CD4-positive, alpha-beta T cell treated with Interleukin-6 at 100 ng/mL for 8 hours (primary cell): ENCODE results near the gene SLC25A22.

Experiments
- DNase-seq: peaks from one replicate; pipeline ENCODE4 v3.0.0-alpha.2; 2020; ENCODE audit warnings: mixed read lengths, low spot score

Gene SLC25A22

DNA sequence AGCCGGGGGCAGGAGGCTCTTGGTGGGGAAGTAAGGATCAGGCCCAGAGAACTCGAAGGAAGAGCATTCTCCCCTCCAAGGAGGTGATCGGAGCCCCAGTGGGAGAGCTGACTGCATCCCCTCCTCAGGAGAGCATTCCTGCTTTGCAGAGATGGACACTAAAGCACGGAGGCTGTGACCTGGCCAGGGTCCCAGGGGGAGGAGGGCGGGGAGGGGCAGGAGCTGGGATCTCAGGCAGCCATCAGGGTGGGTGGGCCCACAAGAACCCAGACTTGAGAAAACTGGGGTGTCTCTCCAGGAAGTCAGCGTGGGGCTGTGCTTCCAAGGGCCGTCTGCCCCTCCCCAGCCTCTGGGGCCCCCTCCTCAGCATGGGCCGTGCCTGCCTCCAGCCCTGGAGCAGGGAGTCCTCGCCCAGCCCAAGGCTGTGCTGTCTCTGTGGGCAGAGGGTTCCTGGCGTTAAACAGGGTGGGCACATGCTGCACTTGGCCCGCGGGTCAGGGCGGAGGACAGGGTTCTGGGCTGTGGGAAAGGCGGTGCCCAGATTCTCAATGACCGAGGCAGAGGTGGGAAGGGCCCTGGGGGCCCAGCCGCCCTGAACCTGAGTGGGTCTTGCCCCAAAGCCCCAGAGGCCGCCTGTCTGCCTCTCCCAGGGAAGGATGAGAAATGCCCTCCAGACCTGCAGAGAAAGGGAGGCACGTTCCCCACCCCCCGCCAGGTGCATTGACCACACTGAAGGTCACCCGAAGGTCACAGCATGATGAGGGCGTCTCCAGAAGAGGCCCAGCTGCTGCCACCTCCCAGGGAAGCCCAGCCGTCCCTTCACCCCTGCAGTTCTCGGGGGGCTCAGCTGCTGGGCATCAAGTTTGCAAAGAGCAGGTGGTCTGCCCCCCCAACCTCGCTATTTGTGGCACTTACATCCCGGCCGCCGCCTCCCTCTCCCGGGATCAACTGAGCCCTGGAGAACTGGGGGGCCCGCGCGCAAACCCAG, 8.8 kb downstream of the SLC25A22 start:
- no peak for DNase-seq

DNA sequence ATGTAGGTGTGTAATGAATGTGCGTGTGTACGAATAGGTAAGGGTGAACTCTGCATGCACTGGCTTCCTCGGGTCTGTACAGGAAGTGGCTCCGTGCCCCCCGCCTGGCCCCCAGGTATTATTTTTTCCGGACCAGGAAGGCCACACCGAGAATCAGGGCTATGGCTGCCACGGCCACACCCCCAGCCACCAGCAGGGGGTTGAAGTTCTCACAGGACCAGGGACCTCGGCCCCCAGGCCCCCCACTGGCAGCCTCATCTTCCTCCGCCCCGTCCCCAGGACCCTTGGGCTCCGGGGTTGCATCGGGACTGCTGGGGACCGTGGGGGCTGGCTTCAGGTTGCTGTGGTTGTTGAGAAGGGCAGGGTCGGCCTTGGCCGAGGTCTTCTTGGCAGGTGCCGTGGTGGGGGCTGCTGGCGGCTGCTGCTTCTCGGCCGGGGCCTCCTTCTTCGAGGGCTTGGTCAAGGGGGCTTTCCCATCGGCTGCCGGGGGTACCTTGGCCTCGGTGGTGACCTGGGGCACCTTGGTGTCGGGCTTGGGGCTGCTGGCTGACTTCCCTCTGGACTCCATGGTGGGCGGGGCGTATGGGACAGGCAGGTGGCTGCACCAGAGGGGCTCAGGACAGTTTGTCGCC, 10.0 kb downstream of the SLC25A22 start:
- DNase-seq: no peak

DNA sequence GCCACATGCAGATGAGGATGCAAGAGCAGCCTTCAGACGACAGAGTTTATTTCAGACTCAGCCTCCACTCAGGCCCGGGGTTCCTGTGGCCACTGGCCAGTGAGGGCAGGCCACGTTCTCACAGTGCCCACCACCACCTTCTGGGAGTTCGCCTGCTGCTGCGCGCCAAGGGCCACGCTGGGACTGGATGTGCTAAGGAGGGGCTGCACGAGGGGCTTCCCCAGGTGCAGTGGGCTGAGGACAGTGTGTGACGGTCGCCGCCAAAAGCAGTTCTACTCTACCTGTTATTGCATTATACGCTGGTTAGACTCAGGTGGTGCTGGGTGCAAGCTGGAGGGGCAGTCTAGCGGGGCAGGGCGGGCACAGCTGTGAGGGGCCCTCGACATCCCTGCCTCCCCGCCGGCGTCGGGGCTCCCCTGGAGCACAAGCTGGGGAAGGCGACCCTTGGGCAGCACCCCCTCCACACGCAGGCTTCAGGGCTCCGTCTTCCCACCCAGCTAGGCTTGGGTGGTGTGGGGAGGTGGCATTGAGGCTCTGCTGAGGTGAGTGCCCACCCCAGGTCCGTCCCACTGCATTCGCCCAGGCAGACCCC, 10.9 kb downstream of the SLC25A22 start:
- no peak for DNase-seq

DNA sequence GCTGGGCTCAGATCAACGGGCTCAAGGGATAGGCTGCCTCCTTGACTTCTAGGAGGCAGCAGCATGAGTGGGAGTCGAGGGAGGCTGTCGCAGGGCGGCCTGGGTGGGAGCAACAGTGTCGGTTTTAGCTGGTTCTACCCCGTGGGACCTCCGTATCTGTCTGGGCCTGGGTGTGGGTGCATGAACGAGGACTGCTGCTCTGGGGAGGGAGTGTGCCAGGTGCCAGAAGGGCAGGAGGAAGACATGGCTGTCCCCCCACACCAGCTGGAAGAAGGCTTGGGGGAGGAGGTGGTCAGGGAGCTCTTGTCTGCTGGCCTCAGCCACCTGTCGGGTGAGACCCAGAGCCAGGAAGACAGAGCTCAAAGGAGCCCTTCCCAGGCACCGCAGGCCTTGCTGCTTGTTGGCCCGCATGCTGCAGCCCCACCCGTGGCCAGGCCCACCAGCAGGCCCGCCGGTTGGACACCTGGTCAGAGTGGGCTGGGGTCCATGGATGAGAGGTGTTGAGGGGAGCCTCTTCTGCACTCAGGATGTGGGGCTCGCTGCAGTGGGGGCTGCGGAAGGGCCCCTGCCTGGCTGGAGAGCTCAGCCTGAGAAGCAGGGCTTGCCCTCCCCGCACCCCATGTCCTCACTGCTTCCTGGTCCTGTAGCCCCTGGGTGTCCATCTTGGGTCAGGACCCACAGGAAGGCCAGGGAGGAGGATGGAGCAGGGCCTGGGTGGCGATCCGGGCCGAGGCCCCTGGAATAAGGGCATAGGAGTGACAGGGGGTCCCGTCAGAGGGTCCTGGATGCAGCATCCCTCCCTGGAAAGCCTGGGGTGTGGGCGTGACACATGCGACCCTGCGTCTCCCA, 11.6 kb downstream of the SLC25A22 start:
- no peak for DNase-seq

DNA sequence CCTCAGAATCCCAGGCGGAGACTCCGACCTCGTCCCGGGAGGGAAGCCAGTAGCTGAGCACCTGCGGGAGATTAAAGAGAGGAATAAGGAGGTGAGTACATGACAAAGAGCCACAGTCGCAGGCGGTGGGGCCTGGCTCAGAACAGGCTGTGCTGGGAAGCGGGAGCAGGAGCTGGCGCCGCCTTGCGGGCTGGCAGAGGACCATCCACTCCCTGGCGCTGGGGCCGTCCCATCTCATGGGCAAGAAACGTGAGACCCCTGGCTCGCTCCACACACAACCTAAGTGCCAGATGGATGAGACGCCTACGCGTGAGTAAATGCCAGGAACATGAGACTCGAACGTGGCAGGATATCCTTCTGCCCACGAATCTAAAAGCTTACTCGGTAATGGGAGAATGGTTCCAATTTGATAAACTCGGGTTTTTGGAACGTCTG, 14.5 kb downstream of the SLC25A22 start:
- no peak for DNase-seq

DNA sequence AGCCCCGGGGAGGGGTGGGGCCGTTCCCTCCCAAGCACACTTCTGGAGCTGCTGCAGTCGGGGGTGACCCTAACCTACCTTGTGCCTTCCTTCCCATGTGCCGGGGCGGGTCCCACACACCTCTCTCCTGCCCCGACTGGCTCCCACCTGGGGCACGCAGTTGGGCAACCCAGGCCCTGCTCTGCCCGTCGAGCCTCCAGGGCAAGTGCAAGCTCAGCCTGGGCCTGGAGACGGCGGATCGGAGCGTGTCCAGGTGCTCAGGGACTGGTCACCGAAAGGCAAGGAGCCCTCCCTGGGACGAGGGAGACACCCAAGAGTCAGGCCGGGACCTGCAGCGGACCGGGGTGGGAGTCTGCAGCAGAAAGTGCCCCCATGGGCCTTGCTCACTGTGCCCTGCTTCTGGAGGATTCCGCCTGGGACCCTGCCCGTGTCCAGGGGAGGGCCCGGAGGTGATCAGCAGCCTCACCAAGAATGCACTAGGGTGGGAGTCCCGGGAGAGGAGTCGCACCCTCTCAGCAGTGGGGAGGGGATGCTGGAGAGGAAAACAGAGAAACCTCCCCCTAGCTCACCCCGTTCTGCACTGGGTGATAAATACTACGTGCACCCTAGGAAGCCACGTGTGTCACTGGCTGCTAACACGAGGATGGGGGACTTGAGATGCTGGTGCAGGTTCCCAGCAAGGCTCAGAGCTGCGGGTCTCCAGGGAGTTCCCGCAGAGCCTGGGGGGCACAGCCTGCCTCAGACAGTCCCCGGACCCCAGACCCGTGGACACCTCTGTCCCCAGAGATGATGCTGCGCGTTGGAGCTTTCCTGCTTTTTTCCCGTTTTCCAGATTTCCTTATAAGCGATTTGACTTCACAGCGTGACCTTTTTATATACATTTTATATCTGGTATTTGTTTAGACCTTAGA, 15.6 kb downstream of the SLC25A22 start:
- no peak for DNase-seq

DNA sequence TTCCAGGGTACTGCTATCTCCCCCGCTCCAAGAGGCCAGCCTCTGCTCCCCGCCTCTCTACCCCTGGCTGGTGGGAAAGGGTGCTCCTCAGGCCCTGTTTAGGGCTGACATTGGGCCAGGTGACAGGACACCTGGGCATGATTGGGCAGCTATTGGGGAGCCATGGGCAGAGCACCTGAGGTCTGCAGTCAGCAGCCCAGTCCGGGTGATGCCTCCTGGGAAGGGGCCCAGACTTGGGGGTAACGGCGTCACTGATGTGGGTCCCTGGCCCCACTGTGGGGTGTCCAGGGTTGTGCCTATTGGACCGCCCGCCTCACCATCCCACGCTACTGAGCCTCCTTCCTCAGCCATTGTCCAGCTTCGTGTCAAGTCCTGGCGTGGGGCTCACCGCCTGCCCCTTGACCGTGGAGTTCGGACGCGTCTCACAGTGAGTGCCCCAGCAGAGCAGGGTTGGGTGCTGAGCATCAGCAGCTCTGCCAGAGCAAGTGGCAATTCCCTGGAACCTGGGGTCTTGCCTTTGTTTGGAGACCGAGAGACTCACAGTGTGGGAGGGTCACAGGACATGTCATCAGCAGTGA, 18.0 kb downstream of the SLC25A22 start:
- no peak for DNase-seq

DNA sequence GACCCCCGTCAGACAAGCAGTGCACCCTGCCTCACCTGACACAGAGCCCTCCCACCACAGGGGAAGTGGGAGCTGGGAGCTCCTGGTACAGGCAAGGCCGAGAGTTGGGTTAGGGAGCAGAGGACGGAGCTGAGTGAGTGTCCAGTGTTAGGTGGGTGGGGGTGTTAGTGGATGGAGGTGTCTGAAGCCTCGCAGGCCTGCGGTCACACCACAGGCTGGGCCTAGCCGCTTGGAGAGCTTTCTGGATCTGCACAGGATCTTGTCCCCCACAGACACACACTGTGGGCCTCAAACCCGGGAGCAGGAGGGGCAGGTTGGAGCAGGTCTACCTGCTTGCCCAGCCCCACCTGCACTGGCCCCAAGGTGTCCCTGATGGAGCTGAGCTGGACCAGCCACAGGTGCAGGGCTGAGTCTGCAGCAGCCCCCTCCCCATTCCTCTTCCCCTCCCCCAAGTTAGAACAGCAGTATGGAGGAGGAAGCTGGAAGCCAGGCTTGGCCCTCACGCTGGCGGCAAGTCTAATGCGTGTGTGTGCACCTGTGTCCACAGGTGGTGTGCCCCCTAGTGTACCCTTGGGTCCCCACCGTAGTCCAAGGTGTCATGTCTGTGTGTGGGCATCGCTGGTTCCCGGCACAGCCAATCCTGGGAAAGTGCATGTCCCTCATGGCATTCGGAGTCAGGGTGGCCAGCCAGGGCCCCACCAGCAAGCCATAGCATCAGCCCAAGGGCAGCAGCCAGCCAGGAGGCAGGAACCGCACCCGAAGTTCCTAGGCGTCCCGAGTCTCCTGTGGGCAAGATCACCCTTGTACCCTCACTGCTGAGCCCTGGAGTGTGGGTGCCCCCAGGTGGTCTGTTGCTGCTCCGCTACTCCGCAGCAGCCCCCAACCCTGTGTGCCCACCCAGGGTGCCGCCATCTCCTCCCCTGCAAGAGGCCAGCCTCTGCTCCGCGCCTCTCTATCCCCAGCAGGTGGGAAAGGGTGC, 18.8 kb downstream of the SLC25A22 start:
- no peak for DNase-seq

DNA sequence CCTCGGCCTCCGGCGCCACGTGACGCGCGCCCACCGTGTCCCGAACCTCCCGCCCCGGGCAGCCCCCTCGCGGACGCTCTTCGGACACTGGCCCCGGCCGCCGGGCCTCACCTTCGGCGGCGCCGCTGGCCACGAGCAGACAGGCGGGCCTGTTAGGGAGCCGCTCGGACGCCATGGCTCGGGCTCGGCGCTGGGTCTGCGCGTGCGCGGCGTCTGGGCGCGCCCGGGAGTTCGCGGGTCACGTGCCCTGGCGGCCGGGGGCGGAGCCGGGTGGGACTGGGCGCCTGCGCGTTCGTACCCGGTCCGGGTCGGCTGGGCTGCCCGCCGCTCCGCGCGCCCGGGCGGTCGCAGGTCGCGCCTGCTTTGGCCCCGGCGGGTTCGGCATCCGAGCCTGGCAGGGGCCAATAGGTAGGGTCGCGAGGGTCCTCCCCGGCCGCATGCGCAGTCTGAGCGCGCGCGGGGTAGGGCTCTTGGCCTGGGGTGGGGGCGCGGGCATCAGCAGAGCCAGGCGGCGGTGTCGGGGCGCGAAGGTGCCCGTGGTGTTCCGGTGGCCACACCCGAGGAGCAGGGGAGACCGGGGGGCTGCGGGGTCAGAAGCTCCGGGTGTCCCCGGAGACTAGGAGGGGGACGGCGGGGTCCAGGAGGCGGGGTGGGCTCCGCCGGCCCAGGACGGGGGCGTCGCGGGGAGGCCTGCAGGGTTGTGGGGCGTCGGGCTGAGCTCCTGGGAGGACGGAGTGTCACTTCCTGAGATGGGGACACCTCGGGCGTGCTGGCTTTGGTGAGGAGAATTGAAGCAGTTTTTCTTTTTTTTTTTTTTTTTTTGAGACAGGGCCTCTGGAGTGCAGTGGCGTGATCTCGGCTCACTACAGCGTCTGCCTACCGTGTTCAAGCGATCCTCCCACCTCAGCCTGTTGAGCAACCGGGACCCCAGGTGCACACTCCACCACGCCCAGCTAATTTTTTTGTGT, 20.5 kb downstream of the SLC25A22 start, which contains the start of gene GATD1:
GATD1 (minus strand) TSS at position 200 of the 968 bp plus-strand sequence; CDS start at position 175, 25 bp downstream.
- DNase-seq: peak; percentile 91

DNA sequence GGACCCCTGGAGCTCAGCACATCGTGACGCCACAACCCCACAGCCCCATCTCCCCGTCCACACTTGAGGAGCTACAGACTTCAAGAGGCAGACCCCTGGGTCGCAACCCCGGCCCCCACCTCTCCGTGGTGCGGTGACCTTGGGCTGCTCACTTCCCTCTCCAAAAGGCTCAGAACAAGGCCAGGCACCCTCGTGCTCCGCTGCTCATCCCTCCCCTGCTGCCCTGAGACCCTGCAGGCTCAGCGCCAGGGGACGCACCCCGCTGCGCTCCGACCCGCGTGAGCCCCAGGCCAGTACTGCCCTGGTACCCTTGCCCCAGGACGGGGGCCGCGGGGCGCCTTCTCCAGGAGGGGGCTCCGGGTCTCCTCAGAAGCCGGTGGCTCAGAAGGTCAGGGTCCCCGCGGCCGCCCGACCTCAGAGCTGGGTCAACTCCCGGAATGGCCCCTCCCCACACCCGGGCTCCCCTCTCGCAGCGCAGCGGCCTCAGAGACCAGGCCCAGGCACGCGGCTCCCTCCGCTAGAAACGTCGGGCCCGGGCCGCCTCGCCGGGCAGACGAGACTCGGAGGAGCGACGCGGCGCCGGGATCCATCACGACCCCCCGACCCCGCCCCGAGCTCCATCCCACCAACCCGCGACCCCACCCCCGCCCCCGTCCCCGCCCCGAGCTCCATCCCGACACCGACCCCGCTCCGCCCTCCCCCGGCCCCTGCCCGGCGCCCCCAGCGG, 21.4 kb downstream of the SLC25A22 start:
- DNase-seq: no peak

DNA sequence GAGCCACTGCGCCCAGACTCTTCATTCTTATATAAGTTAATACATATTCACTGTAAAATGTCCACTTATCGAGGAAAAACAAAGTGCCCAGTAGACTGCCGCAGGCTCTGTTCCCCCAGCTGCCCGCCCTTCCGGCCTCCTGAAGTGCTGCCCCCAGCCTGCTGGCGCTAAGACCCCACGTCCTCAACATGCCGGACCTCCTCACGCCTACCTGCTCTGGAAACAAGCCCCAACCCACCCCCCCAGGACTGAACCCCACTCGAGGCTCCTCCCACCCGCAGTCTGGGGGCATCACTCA, 21.9 kb downstream of the SLC25A22 start:
- no peak for DNase-seq

DNA sequence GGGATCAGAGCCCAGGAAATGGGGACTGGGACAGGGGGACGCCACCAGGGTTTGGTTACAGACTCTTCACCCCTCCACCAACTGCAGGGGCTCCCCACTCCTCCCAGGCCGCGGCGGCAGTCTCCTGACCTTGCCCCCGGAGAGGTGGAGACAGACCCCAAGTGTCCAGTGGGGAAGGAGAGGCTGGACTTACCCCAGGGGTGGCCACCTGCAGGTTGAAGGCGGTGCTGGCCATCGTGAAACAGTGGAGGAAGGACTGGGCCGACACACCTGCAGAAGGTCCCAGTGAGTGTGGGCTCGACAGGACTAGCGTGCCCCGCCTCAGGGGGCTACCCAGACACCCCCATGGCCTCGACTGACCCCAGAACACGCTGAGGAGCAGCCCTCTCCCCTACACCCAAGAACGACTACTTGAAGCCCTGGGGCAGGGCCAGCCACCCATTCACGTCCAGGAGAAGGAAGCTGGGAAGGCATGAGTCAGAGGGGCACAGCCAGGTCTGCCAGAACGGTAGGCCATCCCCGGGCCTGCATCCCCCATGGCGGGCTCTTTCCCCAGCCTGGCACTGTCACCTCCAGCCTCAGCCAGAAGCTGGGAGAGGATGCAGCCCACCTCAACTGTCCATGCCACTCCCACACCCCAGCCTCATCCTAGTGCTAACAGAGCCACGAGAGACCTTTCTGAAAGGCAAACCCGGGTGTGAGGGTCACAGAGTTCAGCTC, 23.0 kb downstream of the SLC25A22 start:
- DNase-seq: no peak

DNA sequence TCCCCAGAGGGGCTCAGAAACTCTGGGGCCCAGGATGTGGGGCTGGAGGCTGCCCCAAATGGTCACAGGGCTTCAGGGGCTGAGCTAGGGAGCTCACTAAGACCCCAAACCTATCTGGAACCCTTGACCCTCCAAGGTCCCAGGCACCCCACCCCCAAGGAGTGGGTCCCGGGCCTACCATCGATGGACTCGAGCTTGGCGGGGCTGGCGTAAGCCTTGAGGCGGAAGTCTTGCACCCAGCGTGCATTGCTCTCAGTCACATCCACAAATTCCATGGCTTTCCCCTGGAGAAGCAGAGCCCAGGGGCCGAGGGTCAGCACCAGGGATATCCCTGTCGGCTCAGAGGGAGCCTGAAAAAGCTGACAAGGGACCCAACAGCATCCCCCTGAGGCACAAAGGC, 24.3 kb downstream of the SLC25A22 start:
- no peak for DNase-seq

DNA sequence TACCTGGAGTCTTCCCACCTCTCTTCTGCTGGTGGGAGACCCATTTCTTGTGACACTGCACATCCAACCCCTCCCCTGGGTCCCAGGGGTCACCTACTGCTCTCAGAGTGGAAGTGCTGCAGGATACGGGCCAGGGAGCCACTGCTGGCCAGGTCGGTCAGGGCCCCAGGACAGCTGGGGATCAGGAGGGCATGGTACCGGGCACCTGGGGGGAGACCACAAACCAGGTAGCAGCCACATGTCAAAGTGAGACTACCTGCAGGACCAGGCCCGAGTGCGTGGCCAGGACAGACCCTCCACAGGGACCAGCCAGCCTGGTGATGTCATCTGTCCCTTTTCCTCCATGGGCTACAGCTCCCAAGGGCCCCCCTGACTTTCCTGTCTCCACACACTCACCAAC, 24.7 kb downstream of the SLC25A22 start:
- no peak for DNase-seq

DNA sequence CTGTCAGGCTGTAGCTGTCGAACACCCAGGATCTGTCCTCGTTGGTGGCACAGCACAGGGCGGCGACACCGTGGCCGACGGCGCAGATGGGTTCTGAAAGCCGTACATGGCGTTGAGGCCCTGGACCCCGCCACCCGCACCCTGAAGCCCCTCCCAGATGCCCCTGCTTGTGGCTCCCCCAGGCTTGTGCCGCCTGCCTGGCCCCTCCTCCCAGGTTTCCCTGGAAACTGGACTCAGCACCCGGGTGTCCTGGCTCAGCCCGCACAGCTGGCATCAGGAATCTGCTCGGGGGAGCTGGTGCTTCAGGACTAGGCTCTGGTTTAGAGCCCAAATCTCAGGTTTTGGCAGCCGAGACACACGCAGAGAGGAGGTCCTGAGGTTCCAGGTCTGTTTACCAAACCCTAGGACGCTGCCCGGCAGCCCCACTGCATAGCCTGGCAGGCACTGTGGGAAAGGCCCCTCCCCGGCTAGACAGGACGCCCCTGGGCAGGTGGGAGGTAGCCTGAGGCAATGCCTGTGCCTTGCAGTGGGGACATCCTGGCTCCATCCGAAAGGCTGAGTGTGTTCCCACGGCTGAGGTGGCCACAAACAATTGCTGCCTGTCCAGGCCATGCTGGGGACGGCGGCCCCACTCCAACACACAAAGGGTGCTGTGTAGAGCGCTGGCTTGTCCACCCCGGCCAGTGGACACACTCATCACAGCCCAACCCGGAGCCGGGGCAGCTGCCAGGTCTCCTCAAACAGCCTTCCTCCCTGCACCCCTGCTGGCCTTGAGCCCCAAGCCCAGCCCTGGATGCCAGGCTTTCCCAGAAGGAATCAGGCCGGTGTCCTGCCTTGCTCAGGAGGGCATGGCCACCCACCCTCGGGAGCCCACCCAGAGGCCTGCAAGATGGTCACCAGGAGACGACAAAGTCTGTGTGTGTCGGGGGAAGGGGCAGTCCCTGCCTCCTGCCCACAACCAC, 25.4 kb downstream of the SLC25A22 start:
- DNase-seq: no peak
